HFFc6 (cell line): ENCODE data around the gene KCNH5. TPM values are rescaled to one million over a fixed set of nuclear protein-coding genes. Genes with fewer than 3 reads are reported as not detected.

Experiments used
- DNase-seq: peaks from one replicate; pipeline ENCODE4 v3.0.0-alpha.2; 2018
- H3K27ac Mint-ChIP-seq: 2 replicates; pipeline ENCODE4 v1.8.0; 2020; ENCODE audit warnings: mild to moderate bottlenecking, mixed read lengths
- H3K27me3 Mint-ChIP-seq: 2 replicates; pipeline ENCODE4 v1.8.0; 2021; ENCODE audit warnings: mild to moderate bottlenecking, moderate library complexity, mixed read lengths; ENCODE audit not compliant: insufficient read depth
- H3K36me3 Mint-ChIP-seq: 2 replicates; pipeline ENCODE4 v1.8.0; 2021; ENCODE audit warnings: low read depth, mixed read lengths
- H3K4me1 Mint-ChIP-seq: 2 replicates; pipeline ENCODE4 v1.8.0; 2020; ENCODE audit warnings: low read depth, mixed read lengths
- H3K4me3 Mint-ChIP-seq: 2 replicates; pipeline ENCODE4 v1.8.0; 2020; ENCODE audit warnings: mild to moderate bottlenecking, moderate library complexity, mixed read lengths
- H3K9me3 Mint-ChIP-seq: 2 replicates; pipeline ENCODE4 v1.8.0; 2020; ENCODE audit warnings: mild to moderate bottlenecking, mixed read lengths
- total RNA-seq, 6 experiments: library from RNA; stranded (reverse); fragmentation: NEBNext Ultra II Directional; extraction: Animal tissue kit (Norgen Biotek cat#: 25700); gene quantifications; 2 replicates in 1 of 6; 3 replicates in 5 of 6; pipeline ENCODE4 v1.2.3, GENCODE V29; 2021
- TF ChIP-seq, protein P1 (sequence below): fragments of 200-600 bp; sonication (generic); IDR thresholded peaks from 2 replicates; pipeline ENCODE4 v1.5.0; 2021; ENCODE audit warnings: antibody characterized with exemption, mild to moderate bottlenecking

Gene KCNH5
- total RNA-seq, 6 experiments from 2014 or later = not detected

DNA sequence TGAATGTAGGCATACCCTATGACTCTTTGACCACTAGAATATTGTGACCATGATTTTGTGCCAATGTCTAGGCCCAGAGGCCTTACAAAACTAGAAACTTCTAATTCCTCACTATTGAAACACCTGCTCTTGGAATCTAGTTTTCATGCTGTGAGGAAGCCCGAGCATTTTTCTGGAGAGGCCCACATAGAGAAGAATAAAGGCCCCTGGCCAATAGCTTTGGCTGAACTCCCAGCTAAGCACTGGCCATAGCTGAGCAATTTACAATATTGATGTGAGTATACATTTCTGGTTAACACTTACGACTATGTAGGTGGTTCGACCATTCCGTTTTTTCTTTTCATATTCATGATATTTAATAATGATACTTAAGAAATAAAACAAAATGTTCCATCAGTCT, 190.3 kb downstream of the KCNH5 start:
- no peak for DNase-seq
- Mint-ChIP-seq H3K27ac (no peak overlapping the region), H3K27me3 (no peaks in the 10 kb centered on the region; the same call in 1 of the 2 replicates), H3K36me3 (0 out of 2 replicates have a peak, but pooled peaks cover 4% of the 10 kb centered on the region), H3K4me3 (no peak overlapping the region), H3K4me1 (no peaks in the 10 kb centered on the region), H3K9me3 (peaks cover 12% of the 10 kb centered on the region)
- TF ChIP-seq, protein P1, sequence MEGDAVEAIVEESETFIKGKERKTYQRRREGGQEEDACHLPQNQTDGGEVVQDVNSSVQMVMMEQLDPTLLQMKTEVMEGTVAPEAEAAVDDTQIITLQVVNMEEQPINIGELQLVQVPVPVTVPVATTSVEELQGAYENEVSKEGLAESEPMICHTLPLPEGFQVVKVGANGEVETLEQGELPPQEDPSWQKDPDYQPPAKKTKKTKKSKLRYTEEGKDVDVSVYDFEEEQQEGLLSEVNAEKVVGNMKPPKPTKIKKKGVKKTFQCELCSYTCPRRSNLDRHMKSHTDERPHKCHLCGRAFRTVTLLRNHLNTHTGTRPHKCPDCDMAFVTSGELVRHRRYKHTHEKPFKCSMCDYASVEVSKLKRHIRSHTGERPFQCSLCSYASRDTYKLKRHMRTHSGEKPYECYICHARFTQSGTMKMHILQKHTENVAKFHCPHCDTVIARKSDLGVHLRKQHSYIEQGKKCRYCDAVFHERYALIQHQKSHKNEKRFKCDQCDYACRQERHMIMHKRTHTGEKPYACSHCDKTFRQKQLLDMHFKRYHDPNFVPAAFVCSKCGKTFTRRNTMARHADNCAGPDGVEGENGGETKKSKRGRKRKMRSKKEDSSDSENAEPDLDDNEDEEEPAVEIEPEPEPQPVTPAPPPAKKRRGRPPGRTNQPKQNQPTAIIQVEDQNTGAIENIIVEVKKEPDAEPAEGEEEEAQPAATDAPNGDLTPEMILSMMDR = no peak

DNA sequence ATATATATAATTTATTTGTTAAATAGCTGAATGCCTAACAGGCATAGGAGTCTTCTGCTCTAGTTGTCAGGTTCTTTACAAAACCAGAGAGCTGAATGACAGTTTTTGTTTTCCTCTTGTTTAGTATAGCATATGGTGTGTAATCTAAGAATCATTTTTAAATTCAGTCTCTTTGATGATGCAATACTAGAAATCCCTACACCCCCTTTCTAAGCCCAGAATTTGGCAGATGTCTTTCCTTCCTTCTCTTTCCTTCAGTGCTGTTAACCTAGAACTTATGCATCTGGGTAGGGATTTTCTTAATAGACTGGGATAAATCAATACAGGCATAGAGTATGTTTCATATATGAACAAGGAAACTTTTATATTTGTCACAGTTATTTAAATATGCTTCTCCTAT, 198.1 kb downstream of the KCNH5 start:
- no peak overlapping the region for H3K4me3 Mint-ChIP-seq
- TF ChIP-seq, protein P1 = no peak
- H3K36me3 Mint-ChIP-seq = no peaks in the 10 kb centered on the region
- DNase-seq = no peak
- H3K4me1 Mint-ChIP-seq = no peaks in the 10 kb centered on the region
- peaks cover 25% of the 10 kb centered on the region for H3K9me3 Mint-ChIP-seq
- H3K27ac Mint-ChIP-seq = no peak overlapping the region
- H3K27me3 Mint-ChIP-seq = no peaks in the 10 kb centered on the region

DNA sequence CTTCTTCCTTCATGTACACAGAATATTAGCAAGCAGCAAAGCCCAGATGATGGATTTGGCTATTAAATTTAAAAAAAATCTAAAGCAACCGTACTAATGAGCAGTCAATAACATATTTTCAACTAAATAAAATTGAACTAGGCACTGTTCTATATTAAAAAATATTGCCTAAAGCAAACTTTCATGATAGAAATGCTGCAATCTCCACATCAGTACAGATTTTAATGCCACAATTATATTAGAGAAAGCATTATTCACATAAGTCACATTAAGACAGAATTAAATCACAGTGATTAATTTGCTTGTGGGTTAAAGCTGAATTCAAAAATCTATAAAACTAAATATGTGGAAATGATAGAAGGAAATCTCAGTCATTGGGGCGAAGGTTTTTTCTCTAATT, 200.7 kb downstream of the KCNH5 start:
- TF ChIP-seq, protein P1 = no peak
- no peak overlapping the region for H3K27ac Mint-ChIP-seq
- no peak overlapping the region for H3K4me3 Mint-ChIP-seq
- no peaks in the 10 kb centered on the region for H3K4me1 Mint-ChIP-seq
- DNase-seq = no peak
- H3K36me3 Mint-ChIP-seq = no peaks in the 10 kb centered on the region; the same call in 1 of the 2 replicates
- peaks cover 34% of the 10 kb centered on the region for H3K9me3 Mint-ChIP-seq
- H3K27me3 Mint-ChIP-seq = no peaks in the 10 kb centered on the region

DNA sequence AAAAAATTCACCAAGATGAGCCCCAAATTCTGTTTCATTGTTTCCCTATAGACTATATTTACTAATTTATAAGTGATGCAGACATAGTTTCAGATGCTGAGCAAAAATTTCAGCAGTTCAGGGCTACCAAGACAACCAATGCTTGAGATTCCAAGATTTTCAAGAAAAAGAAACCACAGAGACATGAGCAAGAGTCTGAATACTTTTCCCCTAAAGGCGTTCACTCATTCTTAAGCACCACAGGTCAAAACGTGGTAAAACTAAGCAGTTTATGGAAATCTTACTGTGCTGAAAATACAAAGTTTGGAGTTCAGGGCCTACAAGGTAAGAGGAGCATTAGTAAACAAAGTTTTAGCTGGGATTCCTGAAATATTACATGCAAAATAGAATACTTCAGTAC, 221.2 kb downstream of the KCNH5 start:
- Mint-ChIP-seq H3K9me3 (peaks cover 19% of the 10 kb centered on the region), H3K4me1 (no peaks in the 10 kb centered on the region), H3K27me3 (no peaks in the 10 kb centered on the region; the same call in 1 of the 2 replicates), H3K4me3 (no peak overlapping the region), H3K27ac (no peak overlapping the region), H3K36me3 (no peaks in the 10 kb centered on the region)
- DNase-seq = no peak
- TF ChIP-seq, protein P1 = no peak

DNA sequence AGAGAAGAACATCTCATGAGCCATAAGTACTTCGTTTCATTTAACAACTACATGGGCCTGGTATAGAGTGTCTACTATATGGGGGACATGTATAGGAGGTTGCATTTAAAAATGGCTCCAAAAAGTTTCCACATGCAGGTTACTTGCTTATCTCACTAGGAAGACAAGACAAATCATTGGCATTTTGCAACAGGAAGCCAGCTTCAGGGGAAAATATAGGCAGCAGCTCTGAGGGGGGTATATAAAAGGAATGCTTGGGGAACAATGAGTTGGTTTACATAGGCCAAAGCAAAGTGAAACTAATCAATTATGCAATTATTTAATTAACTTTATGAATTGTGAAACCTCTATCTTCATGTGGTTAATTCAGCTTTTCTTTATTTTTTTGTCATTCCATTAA, 225.3 kb downstream of the KCNH5 start:
- H3K27ac Mint-ChIP-seq = no peak overlapping the region
- no peaks in the 10 kb centered on the region; the same call in 1 of the 2 replicates for H3K9me3 Mint-ChIP-seq

More for the DNA sequence above, 225.3 kb downstream of the KCNH5 start:
- no peak for DNase-seq
- H3K4me1 Mint-ChIP-seq = no peaks in the 10 kb centered on the region
- TF ChIP-seq, protein P1 = no peak
- H3K27me3 Mint-ChIP-seq = no peaks in the 10 kb centered on the region
- no peak overlapping the region for H3K4me3 Mint-ChIP-seq
- no peaks in the 10 kb centered on the region for H3K36me3 Mint-ChIP-seq
